Panc1 (cell line): ENCODE results near the gene TM4SF4. TPM values are rescaled to one million over a fixed set of nuclear protein-coding genes. Genes with fewer than 3 reads are reported as not detected.

Experiments
- ATAC-seq: fragments of 200-7000 bp; cut with Tn5 transposase; 2 replicates; pipeline ENCODE4 v1.9.1; 2020; ENCODE audit warnings: mild to moderate bottlenecking, moderate library complexity
- BruUV-seq: library from RNA; stranded (reverse); fragments of 400-500 nt; replicated peaks from 2 replicates; lab custom pipeline; 2021; lab: Mats Ljungman, UMichigan
- CTCF ChIA-PET: fragments of 300-600 bp; sonication (Branson Sonifier 250); formaldehyde crosslinking; loops from one replicate; lab custom pipeline; 2022; ENCODE audit warnings: antibody characterized with exemption; lab: Charles Lee
- POLR2A ChIA-PET: fragments of 300-600 bp; sonication (Branson Sonifier 250); formaldehyde crosslinking; loops from one replicate; lab custom pipeline; 2022; ENCODE audit warnings: antibody characterized with exemption; lab: Charles Lee
- DNase-seq: peaks from one replicate; pipeline ENCODE4 v3.0.0-alpha.2; 2010; ENCODE audit warnings: low read depth, low spot score
- H3K27ac ChIP-seq: 2 replicates; pipeline ENCODE4 v1.5.1; 2011; ENCODE audit warnings: mild to moderate bottlenecking, low read length, inconsistent platforms
- H3K27me3 ChIP-seq: fragments of 200-500 bp; sonication (Bioruptor generic); 2 replicates; pipeline ENCODE4 v1.6.0; 2014; ENCODE audit warnings: low read length, inconsistent platforms; ENCODE audit not compliant: control insufficient read depth, insufficient read depth
- H3K36me3 ChIP-seq: fragments of 200-500 bp; sonication (Bioruptor generic); 2 replicates; pipeline ENCODE4 v1.5.1; 2014; ENCODE audit warnings: inconsistent platforms, mild to moderate bottlenecking, low read length, moderate library complexity; ENCODE audit not compliant: control insufficient read depth, insufficient read depth
- H3K4me1 ChIP-seq: 2 replicates; pipeline ENCODE4 v1.5.1; 2011; ENCODE audit warnings: inconsistent platforms, mild to moderate bottlenecking, low read length, moderate library complexity; ENCODE audit not compliant: control insufficient read depth, insufficient read depth
- H3K4me3 ChIP-seq, 2 experiments: 2 replicates each; pipeline ENCODE4 v1.5.1; 2011 to 2012; ENCODE audit warnings: low read depth in 2 of 2, low read length in 2 of 2, mild to moderate bottlenecking in 2 of 2, inconsistent platforms in 1 of 2, moderate library complexity in 1 of 2
- H3K9me3 ChIP-seq: fragments of 200-500 bp; sonication (Bioruptor generic); 2 replicates; pipeline ENCODE4 v1.5.1; 2014; ENCODE audit warnings: low read depth, mild to moderate bottlenecking, inconsistent platforms, low read length, moderate library complexity; ENCODE audit not compliant: control insufficient read depth, insufficient read depth
- CTCF ChIP-seq: fragments of 450-650 bp; IDR thresholded peaks from 2 replicates; pipeline ENCODE4 v1.5.1; 2017; ENCODE audit warnings: mild to moderate bottlenecking
- POLR2AphosphoS5 ChIP-seq: IDR thresholded peaks from 2 replicates; pipeline ENCODE4 v1.6.1; 2012; ENCODE audit warnings: mild to moderate bottlenecking, low read depth, low read length, moderate library complexity
- REST ChIP-seq, 2 experiments: IDR thresholded peaks; 2 replicates each; pipeline ENCODE4 v1.6.1; 2011 to 2012; ENCODE audit warnings: low read depth in 2 of 2, control low read depth in 1 of 2, low read length in 1 of 2, mild to moderate bottlenecking in 1 of 2, moderate library complexity in 1 of 2; ENCODE audit not compliant: insufficient read depth in 1 of 2
- SIN3A ChIP-seq: IDR thresholded peaks from 2 replicates; pipeline ENCODE4 v1.6.1; 2012; ENCODE audit warnings: low read depth, mild to moderate bottlenecking, low read length, moderate library complexity, borderline replicate concordance; ENCODE audit not compliant: insufficient read depth
- TCF7L2 ChIP-seq: IDR thresholded peaks from 2 replicates; pipeline ENCODE4 v1.6.1; 2011; ENCODE audit warnings: mild to moderate bottlenecking, low read depth, low read length, inconsistent platforms
- in situ Hi-C: cut with HindIII; loops from 2 replicates; pipeline ENCODE4 v1.10.0; 2016; ENCODE audit warnings: low sequenced_read_pairs, low pct_unique_long_range_greater_than_20kb
- intact Hi-C: fragments of 100-400 bp; cut with micrococcal nuclease; formaldehyde crosslinking; loops from one replicate; pipeline ENCODE4 v1.10.0; 2022; ENCODE audit not compliant: unreplicated experiment
- total RNA-seq: library from RNA; stranded (reverse); gene quantifications from one replicate; pipeline ENCODE4 v1.2.1, GENCODE V29; 2021; ENCODE audit not compliant: unreplicated experiment

The TM4SF4 gene
- total RNA-seq, 1 experiment from 2014 or later: 0.46 TPM

- peaks cover 90% of the 10 kb centered on the region for H3K4me1 ChIP-seq
- no TSS peak for BruUV-seq
- intact Hi-C loops (loop anchor here (10.0 kb wide), 1 partner anchor 182 kb away; no protein-coding TSS in a partner anchor), in situ Hi-C loops (no loop called here)
- peak overlapping the region; percentile 100 for H3K27ac ChIP-seq
- ATAC-seq (0 out of 2 replicates have a peak, but pooled peaks have one; percentile 27), DNase-seq (no peak)
- peaks cover 8% of the 10 kb centered on the region; the same call in 1 of the 2 replicates for H3K36me3 ChIP-seq
- POLR2A ChIA-PET: no interaction called here
- no peaks in the 10 kb centered on the region for H3K27me3 ChIP-seq
- CTCF ChIA-PET: no interaction called here
- TF ChIP-seq TCF7L2 (no peak), CTCF (no peak), REST (IDR thresholded peaks at IDR 0.05; ENCODE audit: insufficient read depth in 1 of 2, low read depth in 2 of 2, low read length in 1 of 2) (no peak), POLR2AphosphoS5 (no peak), SIN3A (no peak)
- no peak overlapping the region for H3K4me3 ChIP-seq
- no peaks in the 10 kb centered on the region for H3K9me3 ChIP-seq
Observed at GRCh38 chr3:149532489-149533180, 58.1 kb downstream of the TM4SF4 start.

GRCh38 chr3:149534082-149534481 is 59.6 kb downstream of the TM4SF4 start:
- ATAC-seq (no peak), DNase-seq (no peak)
- ChIA-PET CTCF (no interaction called here), POLR2A (no interaction called here)
- peaks cover 90% of the 10 kb centered on the region for H3K4me1 ChIP-seq
- no peaks in the 10 kb centered on the region for H3K9me3 ChIP-seq
- H3K27ac ChIP-seq: peak overlapping the region; percentile 100
- no TSS peak for BruUV-seq
- no peaks in the 10 kb centered on the region for H3K27me3 ChIP-seq
- peaks cover 8% of the 10 kb centered on the region; the same call in 1 of the 2 replicates for H3K36me3 ChIP-seq
- in situ Hi-C loops (no loop called here), intact Hi-C loops (loop anchor here (10.0 kb wide), 1 partner anchor 181 kb away; no protein-coding TSS in a partner anchor)
- no peak overlapping the region for H3K4me3 ChIP-seq
- no peak for TF ChIP-seq SIN3A
- TF ChIP-seq TCF7L2: no peak
- TF ChIP-seq POLR2AphosphoS5: no peak
- TF ChIP-seq REST (IDR thresholded peaks at IDR 0.05; ENCODE audit: insufficient read depth in 1 of 2, low read depth in 2 of 2, low read length in 1 of 2): no peak
